DND-41 (cell line): Measurements from ENCODE around the gene SNX32.

Experiments
- ATAC-seq: fragments of 200-7000 bp; cut with Tn5 transposase; 3 replicates; pipeline ENCODE4 v1.9.1; 2021; ENCODE audit warnings: low read depth; ENCODE audit not compliant: insufficient read depth
- DNase-seq: peaks from one replicate; pipeline ENCODE4 v3.0.0-alpha.2; 2020
- H2AFZ ChIP-seq: 2 replicates; pipeline ENCODE4 v1.6.0; 2012; ENCODE audit warnings: low read depth, low read length
- H3K27ac ChIP-seq: 2 replicates; pipeline ENCODE4 v1.5.1; 2012; ENCODE audit warnings: low read length, inconsistent platforms
- H3K27me3 ChIP-seq: fragments of 200-600 bp; sonication (generic); 2 replicates; pipeline ENCODE4 v1.6.0; 2012; ENCODE audit warnings: low read length, mild to moderate bottlenecking, inconsistent platforms; ENCODE audit not compliant: insufficient read depth, poor library complexity
- H3K36me3 ChIP-seq: 2 replicates; pipeline ENCODE4 v1.5.1; 2012; ENCODE audit warnings: low read length, inconsistent platforms; ENCODE audit not compliant: insufficient read depth
- H3K4me1 ChIP-seq: 2 replicates; pipeline ENCODE4 v1.5.1; 2012; ENCODE audit warnings: mild to moderate bottlenecking, low read length; ENCODE audit not compliant: insufficient read depth
- H3K4me2 ChIP-seq: 2 replicates; pipeline ENCODE4 v1.6.0; 2012; ENCODE audit warnings: mild to moderate bottlenecking, moderate library complexity, low read length, inconsistent platforms; ENCODE audit not compliant: insufficient read depth
- H3K4me3 ChIP-seq, 2 experiments: fragments of 200-600 bp in 1 of 2; shearing (Covaris generic) in 1 of 2; 2 replicates each; pipeline ENCODE4 v1.5.1; 2012 to 2016; ENCODE audit warnings: inconsistent platforms in 2 of 2, low read length in 2 of 2, mild to moderate bottlenecking in 2 of 2, low read depth in 1 of 2, moderate library complexity in 1 of 2
- H3K79me2 ChIP-seq: 2 replicates; pipeline ENCODE4 v1.6.0; 2012; ENCODE audit warnings: low read length, inconsistent platforms; ENCODE audit not compliant: insufficient read depth
- H3K9ac ChIP-seq: 2 replicates; pipeline ENCODE4 v1.6.0; 2012; ENCODE audit warnings: low read depth, mild to moderate bottlenecking, inconsistent platforms, low read length, moderate library complexity
- H3K9me3 ChIP-seq: 2 replicates; pipeline ENCODE4 v1.5.1; 2012; ENCODE audit warnings: low read length, moderate library complexity, mild to moderate bottlenecking, inconsistent platforms; ENCODE audit not compliant: insufficient read depth, severe bottlenecking
- H4K20me1 ChIP-seq: 2 replicates; pipeline ENCODE4 v1.6.0; 2012; ENCODE audit warnings: low read length; ENCODE audit not compliant: insufficient read depth
- EZH2 ChIP-seq: IDR thresholded peaks from 3 replicates; pipeline ENCODE4 v1.6.1; 2012; ENCODE audit warnings: borderline replicate concordance, low read depth, mild to moderate bottlenecking, moderate library complexity, low read length, inconsistent platforms; ENCODE audit not compliant: severe bottlenecking
- TF ChIP-seq, protein P1 (sequence below): IDR thresholded peaks from 2 replicates; pipeline ENCODE4 v1.5.1; 2012; ENCODE audit warnings: borderline replicate concordance, low read length, moderate library complexity, mild to moderate bottlenecking; ENCODE audit not compliant: poor library complexity, severe bottlenecking; ENCODE audit errors: extremely low read depth

The SNX32 gene

DNA sequence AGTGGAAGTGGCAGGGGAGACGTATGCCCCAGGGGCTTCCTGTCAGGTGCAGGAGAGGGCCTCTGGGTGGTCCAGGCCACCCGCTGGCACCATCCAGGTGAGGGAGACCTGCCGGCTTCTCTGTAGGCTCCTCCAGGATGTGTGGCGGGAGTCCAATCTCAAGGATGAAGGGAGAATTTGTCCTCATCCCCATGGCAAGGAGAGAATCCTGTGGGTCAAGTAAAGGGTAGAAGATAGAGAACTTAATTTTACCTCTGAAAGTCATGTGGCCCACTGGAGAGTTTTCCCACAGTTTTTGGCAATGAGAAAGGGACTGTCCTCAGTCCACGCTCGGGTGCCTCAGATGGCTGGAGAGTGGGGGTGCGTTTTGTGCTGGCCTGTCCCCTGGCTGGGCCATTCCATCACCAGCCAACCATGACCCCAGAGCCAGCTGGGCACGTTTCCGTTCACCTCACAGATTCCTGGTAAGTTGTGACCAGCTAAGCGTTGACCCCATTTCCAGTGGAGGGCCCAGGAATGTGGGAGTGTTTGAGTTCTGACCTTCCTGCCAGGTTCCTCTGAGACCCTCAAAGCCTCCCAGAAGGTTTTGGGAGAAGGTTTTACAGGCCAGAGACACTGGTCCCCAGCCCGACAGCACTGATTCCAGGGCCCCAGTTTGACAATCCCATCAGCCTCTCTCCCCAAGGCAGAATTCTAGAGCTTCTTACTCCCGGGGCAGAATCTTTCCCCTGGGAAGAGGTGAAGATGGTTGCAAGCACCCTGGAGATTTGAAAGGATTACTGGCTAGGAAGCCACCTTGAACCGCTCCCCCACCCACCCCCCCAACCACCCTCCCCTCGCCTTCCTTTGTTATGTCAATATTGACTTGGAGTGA, 44.3 kb upstream of the SNX32 start:
- Histone ChIP-seq H3K9me3 (no peaks in the 10 kb centered on the region), H3K4me3 (no peak overlapping the region), H3K9ac (no peak overlapping the region), H3K4me2 (no peak overlapping the region), H4K20me1 (no peaks in the 10 kb centered on the region), H3K27ac (no peak overlapping the region), H3K36me3 (no peaks in the 10 kb centered on the region), H3K27me3 (no peaks in the 10 kb centered on the region), H2AFZ (no peak overlapping the region), H3K79me2 (no peaks in the 10 kb centered on the region), H3K4me1 (no peaks in the 10 kb centered on the region)
- TF ChIP-seq, protein P1, sequence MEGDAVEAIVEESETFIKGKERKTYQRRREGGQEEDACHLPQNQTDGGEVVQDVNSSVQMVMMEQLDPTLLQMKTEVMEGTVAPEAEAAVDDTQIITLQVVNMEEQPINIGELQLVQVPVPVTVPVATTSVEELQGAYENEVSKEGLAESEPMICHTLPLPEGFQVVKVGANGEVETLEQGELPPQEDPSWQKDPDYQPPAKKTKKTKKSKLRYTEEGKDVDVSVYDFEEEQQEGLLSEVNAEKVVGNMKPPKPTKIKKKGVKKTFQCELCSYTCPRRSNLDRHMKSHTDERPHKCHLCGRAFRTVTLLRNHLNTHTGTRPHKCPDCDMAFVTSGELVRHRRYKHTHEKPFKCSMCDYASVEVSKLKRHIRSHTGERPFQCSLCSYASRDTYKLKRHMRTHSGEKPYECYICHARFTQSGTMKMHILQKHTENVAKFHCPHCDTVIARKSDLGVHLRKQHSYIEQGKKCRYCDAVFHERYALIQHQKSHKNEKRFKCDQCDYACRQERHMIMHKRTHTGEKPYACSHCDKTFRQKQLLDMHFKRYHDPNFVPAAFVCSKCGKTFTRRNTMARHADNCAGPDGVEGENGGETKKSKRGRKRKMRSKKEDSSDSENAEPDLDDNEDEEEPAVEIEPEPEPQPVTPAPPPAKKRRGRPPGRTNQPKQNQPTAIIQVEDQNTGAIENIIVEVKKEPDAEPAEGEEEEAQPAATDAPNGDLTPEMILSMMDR, result no peak
- no peak for TF ChIP-seq EZH2
- DNase-seq, result no peak
- ATAC-seq, result no peak

- ATAC-seq (no peak), DNase-seq (no peak)
- Histone ChIP-seq H3K36me3 (no peaks in the 10 kb centered on the region), H3K4me3 (no peak overlapping the region), H2AFZ (no peak overlapping the region), H3K4me2 (no peak overlapping the region), H3K9ac (no peak overlapping the region), H3K27ac (no peak overlapping the region), H3K27me3 (no peaks in the 10 kb centered on the region), H3K9me3 (no peaks in the 10 kb centered on the region), H3K79me2 (no peaks in the 10 kb centered on the region), H3K4me1 (no peaks in the 10 kb centered on the region), H4K20me1 (no peaks in the 10 kb centered on the region)
- no peak for TF ChIP-seq EZH2
Observed at GRCh38 chr11:65790104-65790901, 43.5 kb upstream of the SNX32 start.

DNA sequence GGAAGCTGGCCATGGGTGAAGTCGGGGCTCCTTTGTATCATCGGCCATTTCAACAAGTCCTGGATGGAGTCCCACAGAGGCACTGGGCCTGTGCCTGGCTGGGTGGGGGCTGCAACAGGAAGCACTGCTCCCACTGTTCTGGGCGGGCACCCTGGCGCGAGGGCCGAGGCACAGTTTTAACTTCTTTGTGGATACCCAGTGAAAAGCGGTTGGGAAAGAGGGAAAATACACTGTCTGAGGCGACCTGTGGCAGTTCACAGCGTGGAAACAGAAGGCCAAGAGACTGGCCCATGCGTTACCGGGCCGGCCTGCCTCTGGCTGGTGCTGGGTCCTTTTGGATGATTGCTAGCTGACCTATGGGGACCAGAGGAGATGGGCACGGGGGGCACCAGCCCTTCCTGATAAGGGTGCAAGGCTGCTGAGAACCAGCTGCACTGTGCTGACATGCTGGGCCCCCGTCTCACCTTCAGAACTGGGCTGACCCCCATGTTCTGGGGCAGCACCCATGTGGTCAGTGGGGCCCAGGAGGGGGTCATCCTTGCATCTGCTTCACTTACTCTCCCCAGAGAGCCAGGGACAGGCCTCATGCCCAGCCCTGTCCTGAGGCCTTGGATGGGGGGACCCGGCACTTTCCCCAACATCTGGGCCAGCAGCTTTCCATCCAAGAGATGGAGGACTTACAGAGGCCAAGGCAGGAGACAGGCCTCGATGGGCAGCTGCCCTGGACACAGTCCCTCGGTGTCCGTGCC, 42.7 kb upstream of the SNX32 start:
- DNase-seq (no peak), ATAC-seq (no peak)
- H3K9me3 ChIP-seq, result no peaks in the 10 kb centered on the region
- no peaks in the 10 kb centered on the region for H3K36me3 ChIP-seq
- no peaks in the 10 kb centered on the region for H4K20me1 ChIP-seq
- H3K79me2 ChIP-seq, result no peaks in the 10 kb centered on the region
- no peak overlapping the region for H3K4me3 ChIP-seq
- TF ChIP-seq, protein P1, result no peak
- TF ChIP-seq EZH2, result no peak
- peaks cover under 1% of the 10 kb centered on the region for H3K27me3 ChIP-seq
- no peak overlapping the region for H2AFZ ChIP-seq
- H3K9ac ChIP-seq, result no peak overlapping the region
- H3K4me1 ChIP-seq, result no peaks in the 10 kb centered on the region
- no peak overlapping the region for H3K4me2 ChIP-seq
- no peak overlapping the region for H3K27ac ChIP-seq
